Neural cell (in vitro differentiated cells): ENCODE data around the gene CHMP4B. TPM values are rescaled to one million over a fixed set of nuclear protein-coding genes. Genes with fewer than 3 reads are reported as not detected.

Source experiments
- H2AFZ ChIP-seq: fragments of 200-600, 300-800 bp; sonication (generic), shearing (Covaris generic); 2 replicates; pipeline ENCODE4 v1.6.0; 2014; ENCODE audit warnings: low read depth, mild to moderate bottlenecking, antibody characterized with exemption, low read length, moderate library complexity
- H3F3A ChIP-seq: fragments of 200-600 bp; shearing (Covaris generic); 2 replicates; pipeline ENCODE4 v1.6.1; 2016; ENCODE audit warnings: mild to moderate bottlenecking, moderate library complexity, mixed read lengths, antibody characterized with exemption, low read length; ENCODE audit not compliant: insufficient read depth, poor library complexity, severe bottlenecking
- H3K27ac ChIP-seq: fragments of 200-600, 300-800 bp; sonication (generic), shearing (Covaris generic); 2 replicates; pipeline ENCODE4 v1.5.1; 2014; ENCODE audit warnings: mild to moderate bottlenecking, low read length, moderate library complexity
- H3K27me3 ChIP-seq: fragments of 300-800, 200-600 bp; sonication (generic), shearing (Covaris generic); 2 replicates; pipeline ENCODE4 v1.6.0; 2014; ENCODE audit warnings: mild to moderate bottlenecking, low read depth, low read length, moderate library complexity; ENCODE audit not compliant: insufficient read depth
- H3K36me3 ChIP-seq: fragments of 300-800, 200-600 bp; sonication (generic), shearing (Covaris generic); 2 replicates; pipeline ENCODE4 v1.5.1; 2014; ENCODE audit warnings: mild to moderate bottlenecking, antibody characterized with exemption, low read length, moderate library complexity; ENCODE audit not compliant: insufficient read depth
- H3K4me2 ChIP-seq: fragments of 300-800, 200-600 bp; sonication (generic), shearing (Covaris generic); 2 replicates; pipeline ENCODE4 v1.6.0; 2014; ENCODE audit warnings: mild to moderate bottlenecking, low read length
- H3K4me3 ChIP-seq: fragments of 300-800, 200-600 bp; sonication (generic), shearing (Covaris generic); 2 replicates; pipeline ENCODE4 v1.5.1; 2014; ENCODE audit warnings: mild to moderate bottlenecking, low read length, moderate library complexity
- H3K79me2 ChIP-seq: fragments of 200-600 bp; shearing (Covaris generic); replicated peaks from 2 replicates; pipeline ENCODE4 v1.6.0; 2014; ENCODE audit warnings: mild to moderate bottlenecking, low read length, moderate library complexity; ENCODE audit not compliant: insufficient read depth
- H3K9ac ChIP-seq: fragments of 300-800, 200-600 bp; sonication (generic), shearing (Covaris generic); 2 replicates; pipeline ENCODE4 v1.6.1; 2016; ENCODE audit warnings: mild to moderate bottlenecking, low read length, mixed read lengths
- H3K9me2 ChIP-seq: fragments of 200-600 bp; shearing (Covaris generic); 2 replicates; pipeline ENCODE4 v1.6.1; 2016; ENCODE audit warnings: mild to moderate bottlenecking, low read length, mixed read lengths; ENCODE audit not compliant: insufficient read depth
- H3K9me3 ChIP-seq: fragments of 200-600, 300-800 bp; sonication (generic), shearing (Covaris generic); 2 replicates; pipeline ENCODE4 v1.6.1; 2016; ENCODE audit warnings: mild to moderate bottlenecking, mixed run types, low read length, moderate library complexity, mixed read lengths
- H4K20me1 ChIP-seq: fragments of 200-600 bp; shearing (Covaris generic); 2 replicates; pipeline ENCODE4 v1.6.1; 2016; ENCODE audit warnings: mild to moderate bottlenecking, mixed run types; ENCODE audit not compliant: insufficient read depth
- CTCF ChIP-seq: fragments of 450-650 bp; IDR thresholded peaks from 2 replicates; pipeline ENCODE4 v1.5.1; 2014; ENCODE audit warnings: antibody characterized with exemption, mild to moderate bottlenecking, moderate library complexity; ENCODE audit not compliant: poor library complexity, severe bottlenecking
- EP300 ChIP-seq: fragments of 450-650 bp; conservative IDR thresholded peaks from 2 replicates; pipeline ENCODE4 v1.6.1; 2014; ENCODE audit warnings: antibody characterized with exemption, mild to moderate bottlenecking, moderate library complexity; ENCODE audit not compliant: poor library complexity, severe bottlenecking
- EZH2 ChIP-seq: fragments of 200-600, 300-800 bp; shearing (Covaris generic), sonication (generic); IDR thresholded peaks from 2 replicates; pipeline ENCODE4 v1.6.1; 2014; ENCODE audit warnings: antibody characterized with exemption, low read length, borderline replicate concordance, mild to moderate bottlenecking; ENCODE audit not compliant: insufficient read depth, poor library complexity, severe bottlenecking
- MXI1 ChIP-seq: fragments of 450-650 bp; conservative IDR thresholded peaks from 2 replicates; pipeline ENCODE4 v1.6.1; 2014; ENCODE audit warnings: antibody characterized with exemption, mild to moderate bottlenecking; ENCODE audit not compliant: poor library complexity, severe bottlenecking
- POLR2AphosphoS5 ChIP-seq: IDR thresholded peaks from 2 replicates; pipeline ENCODE4 v1.6.1; 2012
- RAD21 ChIP-seq: fragments of 450-650 bp; conservative IDR thresholded peaks from 2 replicates; pipeline ENCODE4 v1.6.1; 2014; ENCODE audit warnings: antibody characterized with exemption, mild to moderate bottlenecking, moderate library complexity
- SMC3 ChIP-seq: fragments of 450-650 bp; conservative IDR thresholded peaks from 2 replicates; pipeline ENCODE4 v1.6.1; 2014; ENCODE audit warnings: antibody characterized with exemption, mild to moderate bottlenecking, moderate library complexity; ENCODE audit not compliant: poor library complexity
- TAF1 ChIP-seq: IDR thresholded peaks from 2 replicates; pipeline ENCODE4 v1.6.1; 2012; ENCODE audit warnings: low read depth
- polyA plus RNA-seq: library from polyadenylated mRNA; depleted of rRNA; stranded (reverse); fragments of >200 nt; gene quantifications from 2 replicates; pipeline ENCODE4 v1.2.3, GENCODE V29; 2014
- TF ChIP-seq, protein P1 (sequence below): IDR thresholded peaks from 2 replicates; pipeline ENCODE4 v1.6.1; 2012; ENCODE audit warnings: borderline replicate concordance

The CHMP4B gene
- polyA plus RNA-seq, 1 donor from 2014 or later = 83.8 TPM

DNA sequence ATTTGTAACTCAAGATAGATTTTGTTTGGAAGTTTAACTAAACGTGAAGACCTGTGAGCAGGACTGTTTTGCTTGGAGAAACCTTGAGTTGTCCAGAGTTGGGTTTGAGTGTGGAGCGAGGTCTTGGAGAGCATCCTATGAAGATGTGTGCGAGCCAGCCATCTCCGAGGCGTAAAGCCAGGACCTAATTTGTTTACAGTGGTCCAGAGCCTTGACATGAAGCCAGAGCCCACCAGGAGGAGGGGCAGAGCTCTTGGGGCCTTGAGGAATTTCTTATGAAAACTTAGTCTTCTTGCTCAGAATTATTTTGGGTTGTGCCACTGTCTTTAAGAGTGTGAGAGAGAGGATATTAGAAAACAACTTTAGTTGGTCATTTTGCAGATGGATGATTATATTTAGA, 6.3 kb downstream of the CHMP4B start:
- Histone ChIP-seq H3K9ac (no peak overlapping the region), H3K9me3 (no peaks in the 10 kb centered on the region)

GRCh38 chr20:33819456-33819855, 8.3 kb downstream of the CHMP4B start:
- TF ChIP-seq EP300 (no peak), POLR2AphosphoS5 (no peak), TAF1 (no peak), CTCF (no peak), MXI1 (no peak), EZH2 (no peak), SMC3 (no peak), RAD21 (no peak)
- TF ChIP-seq, protein P1, sequence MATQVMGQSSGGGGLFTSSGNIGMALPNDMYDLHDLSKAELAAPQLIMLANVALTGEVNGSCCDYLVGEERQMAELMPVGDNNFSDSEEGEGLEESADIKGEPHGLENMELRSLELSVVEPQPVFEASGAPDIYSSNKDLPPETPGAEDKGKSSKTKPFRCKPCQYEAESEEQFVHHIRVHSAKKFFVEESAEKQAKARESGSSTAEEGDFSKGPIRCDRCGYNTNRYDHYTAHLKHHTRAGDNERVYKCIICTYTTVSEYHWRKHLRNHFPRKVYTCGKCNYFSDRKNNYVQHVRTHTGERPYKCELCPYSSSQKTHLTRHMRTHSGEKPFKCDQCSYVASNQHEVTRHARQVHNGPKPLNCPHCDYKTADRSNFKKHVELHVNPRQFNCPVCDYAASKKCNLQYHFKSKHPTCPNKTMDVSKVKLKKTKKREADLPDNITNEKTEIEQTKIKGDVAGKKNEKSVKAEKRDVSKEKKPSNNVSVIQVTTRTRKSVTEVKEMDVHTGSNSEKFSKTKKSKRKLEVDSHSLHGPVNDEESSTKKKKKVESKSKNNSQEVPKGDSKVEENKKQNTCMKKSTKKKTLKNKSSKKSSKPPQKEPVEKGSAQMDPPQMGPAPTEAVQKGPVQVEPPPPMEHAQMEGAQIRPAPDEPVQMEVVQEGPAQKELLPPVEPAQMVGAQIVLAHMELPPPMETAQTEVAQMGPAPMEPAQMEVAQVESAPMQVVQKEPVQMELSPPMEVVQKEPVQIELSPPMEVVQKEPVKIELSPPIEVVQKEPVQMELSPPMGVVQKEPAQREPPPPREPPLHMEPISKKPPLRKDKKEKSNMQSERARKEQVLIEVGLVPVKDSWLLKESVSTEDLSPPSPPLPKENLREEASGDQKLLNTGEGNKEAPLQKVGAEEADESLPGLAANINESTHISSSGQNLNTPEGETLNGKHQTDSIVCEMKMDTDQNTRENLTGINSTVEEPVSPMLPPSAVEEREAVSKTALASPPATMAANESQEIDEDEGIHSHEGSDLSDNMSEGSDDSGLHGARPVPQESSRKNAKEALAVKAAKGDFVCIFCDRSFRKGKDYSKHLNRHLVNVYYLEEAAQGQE = no peak
- Histone ChIP-seq H3K27ac (no peak overlapping the region), H3K9me2 (no peaks in the 10 kb centered on the region), H3K36me3 (no peaks in the 10 kb centered on the region), H4K20me1 (no peaks in the 10 kb centered on the region), H3K4me3 (no peak overlapping the region), H3K27me3 (no peaks in the 10 kb centered on the region), H2AFZ (no peak overlapping the region), H3K4me2 (no peak overlapping the region), H3K79me2 (peaks cover 35% of the 10 kb centered on the region), H3K9me3 (no peaks in the 10 kb centered on the region), H3K9ac (no peak overlapping the region), H3F3A (no peaks in the 10 kb centered on the region)

More for the DNA sequence above, 6.3 kb downstream of the CHMP4B start:
- TF ChIP-seq, protein P1 = no peak
- Histone ChIP-seq H3K79me2 (peaks cover 45% of the 10 kb centered on the region), H3K9me2 (no peaks in the 10 kb centered on the region), H4K20me1 (no peaks in the 10 kb centered on the region), H3K4me3 (no peak overlapping the region), H3K4me2 (no peak overlapping the region), H3K36me3 (no peaks in the 10 kb centered on the region), H3K27ac (no peak overlapping the region), H2AFZ (no peak overlapping the region), H3F3A (no peaks in the 10 kb centered on the region), H3K27me3 (no peaks in the 10 kb centered on the region)
